Type B pancreatic cell (in vitro differentiated cells): ENCODE data around the gene RPN2. TPM values are rescaled to one million over a fixed set of nuclear protein-coding genes. Genes with fewer than 3 reads are reported as not detected.

ENCODE experiments used
- DNase-seq: peaks from one replicate; pipeline ENCODE4 v3.0.0; 2021; ENCODE audit warnings: mixed read lengths; ENCODE audit not compliant: unreplicated experiment; ENCODE audit errors: extremely low spot score
- H3K27ac Mint-ChIP-seq: 2 replicates; pipeline ENCODE4 v1.8.0; 2021; ENCODE audit warnings: mild to moderate bottlenecking, mixed read lengths
- H3K27me3 Mint-ChIP-seq: 2 replicates; pipeline ENCODE4 v1.8.0; 2021; ENCODE audit warnings: mixed read lengths
- H3K36me3 Mint-ChIP-seq: 2 replicates; pipeline ENCODE4 v1.8.0; 2021; ENCODE audit warnings: mixed read lengths
- H3K4me1 Mint-ChIP-seq: one replicate; pipeline ENCODE4 v1.8.0; 2021; ENCODE audit warnings: mixed read lengths; ENCODE audit not compliant: unreplicated experiment
- H3K4me3 Mint-ChIP-seq: 2 replicates; pipeline ENCODE4 v1.8.0; 2021; ENCODE audit warnings: mild to moderate bottlenecking, mixed read lengths
- H3K9me3 Mint-ChIP-seq: 2 replicates; pipeline ENCODE4 v1.8.0; 2021; ENCODE audit warnings: mixed read lengths
- total RNA-seq: library from RNA; stranded (reverse); gene quantifications from 2 replicates; pipeline ENCODE4 v1.2.1, GENCODE V29; 2021; ENCODE audit warnings: low replicate concordance
- TF ChIP-seq, protein P1 (sequence below): fragments of 200-600 bp; sonication (generic); conservative IDR thresholded peaks from 2 replicates; pipeline ENCODE4 v1.5.0; 2021; ENCODE audit warnings: antibody characterized with exemption, mild to moderate bottlenecking

RPN2 gene
- total RNA-seq, 1 donor from 2014 or later: 184 TPM

DNA sequence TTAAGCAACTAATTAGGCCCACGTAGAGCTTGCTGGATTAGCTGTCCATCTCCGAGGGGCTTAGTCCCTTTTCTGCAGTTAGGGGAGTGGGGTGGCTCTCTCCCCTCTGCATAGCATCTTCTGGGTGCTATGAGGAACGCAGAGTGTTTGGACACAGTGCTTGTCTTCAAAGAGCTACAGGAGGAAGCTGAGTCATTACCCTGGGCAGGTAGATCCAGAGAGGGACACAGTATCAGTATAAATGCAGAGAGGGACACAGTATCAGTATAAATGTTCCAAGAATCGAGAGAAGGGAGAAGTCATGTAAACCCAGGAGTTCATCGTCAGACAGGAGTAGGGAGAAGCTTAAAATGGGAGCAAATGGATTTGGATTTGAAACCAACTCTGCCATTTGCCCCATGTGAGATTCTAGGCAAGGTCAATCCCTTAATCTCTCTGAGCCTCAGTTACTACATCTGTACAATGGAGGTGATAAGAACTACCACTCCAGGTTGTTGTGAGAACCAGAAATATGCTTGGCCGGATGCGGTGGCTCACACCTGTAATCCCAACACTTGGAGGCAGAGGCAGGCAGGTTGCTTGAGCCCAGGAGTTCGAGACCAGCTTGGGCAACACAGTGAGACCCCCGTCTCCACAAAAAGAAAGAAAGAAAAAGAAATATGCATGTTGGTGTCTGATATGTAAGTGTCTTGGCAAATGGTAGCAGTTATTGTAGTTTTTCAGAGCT is 88.0 kb downstream of the RPN2 start:
- no peak overlapping the region for H3K27ac Mint-ChIP-seq
- H3K27me3 Mint-ChIP-seq: peaks cover 9% of the 10 kb centered on the region
- H3K4me1 Mint-ChIP-seq: no peaks in the 10 kb centered on the region
- no peak overlapping the region for H3K4me3 Mint-ChIP-seq
- H3K9me3 Mint-ChIP-seq: no peaks in the 10 kb centered on the region
- TF ChIP-seq, protein P1, sequence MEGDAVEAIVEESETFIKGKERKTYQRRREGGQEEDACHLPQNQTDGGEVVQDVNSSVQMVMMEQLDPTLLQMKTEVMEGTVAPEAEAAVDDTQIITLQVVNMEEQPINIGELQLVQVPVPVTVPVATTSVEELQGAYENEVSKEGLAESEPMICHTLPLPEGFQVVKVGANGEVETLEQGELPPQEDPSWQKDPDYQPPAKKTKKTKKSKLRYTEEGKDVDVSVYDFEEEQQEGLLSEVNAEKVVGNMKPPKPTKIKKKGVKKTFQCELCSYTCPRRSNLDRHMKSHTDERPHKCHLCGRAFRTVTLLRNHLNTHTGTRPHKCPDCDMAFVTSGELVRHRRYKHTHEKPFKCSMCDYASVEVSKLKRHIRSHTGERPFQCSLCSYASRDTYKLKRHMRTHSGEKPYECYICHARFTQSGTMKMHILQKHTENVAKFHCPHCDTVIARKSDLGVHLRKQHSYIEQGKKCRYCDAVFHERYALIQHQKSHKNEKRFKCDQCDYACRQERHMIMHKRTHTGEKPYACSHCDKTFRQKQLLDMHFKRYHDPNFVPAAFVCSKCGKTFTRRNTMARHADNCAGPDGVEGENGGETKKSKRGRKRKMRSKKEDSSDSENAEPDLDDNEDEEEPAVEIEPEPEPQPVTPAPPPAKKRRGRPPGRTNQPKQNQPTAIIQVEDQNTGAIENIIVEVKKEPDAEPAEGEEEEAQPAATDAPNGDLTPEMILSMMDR: no peak
- H3K36me3 Mint-ChIP-seq: no peaks in the 10 kb centered on the region
- DNase-seq: no peak

DNA sequence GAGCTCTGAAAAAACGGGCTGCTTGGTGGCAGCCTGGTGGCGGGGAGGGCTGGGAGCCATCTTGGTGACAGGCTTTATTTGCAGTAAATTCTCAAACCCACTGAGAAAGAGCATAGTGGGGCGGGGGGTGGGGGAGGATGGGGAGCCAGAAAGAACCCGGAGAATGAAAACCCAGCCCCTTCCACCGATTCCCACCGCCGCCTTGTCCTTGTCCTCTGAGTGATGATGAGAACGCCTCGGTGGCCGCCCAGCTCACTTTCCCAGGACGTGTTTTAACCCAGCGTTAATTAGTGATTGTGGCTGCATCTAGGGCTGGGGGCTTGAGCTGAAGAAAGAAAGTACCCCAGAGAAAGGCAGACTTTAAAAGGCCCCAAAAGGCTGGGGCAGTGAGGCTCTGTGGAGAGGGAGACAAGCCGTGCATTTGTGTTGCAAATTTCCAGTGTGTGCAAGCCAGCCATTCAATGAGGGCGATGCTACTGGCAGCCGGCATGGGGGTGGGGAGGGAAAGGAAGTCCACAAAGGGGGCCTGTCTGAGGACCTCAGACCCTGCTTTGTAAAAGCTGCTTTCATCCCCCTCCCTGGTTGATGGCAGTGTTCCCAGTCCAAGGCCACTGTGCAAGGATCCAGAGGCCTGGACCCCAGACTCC is 88.7 kb downstream of the RPN2 start:
- Mint-ChIP-seq H3K4me1 (no peaks in the 10 kb centered on the region), H3K9me3 (no peaks in the 10 kb centered on the region), H3K36me3 (no peaks in the 10 kb centered on the region), H3K27me3 (peaks cover 6% of the 10 kb centered on the region), H3K27ac (no peak overlapping the region), H3K4me3 (no peak overlapping the region)
- no peak for DNase-seq
- TF ChIP-seq, protein P1: no peak

DNA sequence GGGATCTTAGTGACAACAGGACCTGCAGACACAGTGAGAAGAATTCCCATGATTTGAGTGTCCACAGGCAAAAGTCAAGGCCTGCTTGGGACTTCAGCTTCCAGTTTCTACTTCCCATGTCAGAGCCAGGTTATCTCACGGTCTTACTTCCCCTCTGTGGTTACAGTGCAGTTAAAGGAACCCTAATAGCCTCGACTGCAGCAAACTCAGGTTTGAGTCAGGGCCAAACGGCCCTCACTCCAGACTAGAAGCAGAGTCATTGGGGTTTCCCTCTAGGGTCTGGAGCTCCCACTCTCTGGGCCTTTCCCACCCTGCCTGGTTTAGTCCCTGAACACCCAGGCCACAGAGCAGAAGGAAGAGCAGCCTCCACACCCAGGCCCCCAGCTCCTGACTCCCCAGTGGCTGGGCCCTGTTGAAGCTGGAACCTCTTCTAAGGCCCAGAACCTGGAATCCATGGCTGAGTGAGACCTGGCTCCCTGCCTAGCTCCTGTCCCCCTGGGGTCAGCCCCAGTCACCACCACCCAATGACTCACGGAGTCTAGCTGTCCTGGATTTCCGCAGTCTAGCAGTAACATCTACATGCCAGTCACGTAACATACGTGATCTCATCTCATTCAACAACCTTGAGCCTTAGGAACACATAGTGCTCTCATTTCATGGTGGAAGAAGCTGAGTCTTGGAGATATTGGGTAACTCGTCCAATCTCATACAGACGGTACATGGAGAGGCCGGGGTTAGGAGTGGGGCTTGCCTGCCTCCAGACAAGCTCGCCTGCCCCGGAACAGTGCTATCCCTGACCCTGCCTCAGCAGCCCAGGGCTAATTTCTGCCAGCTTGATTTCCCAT is 91.7 kb downstream of the RPN2 start:
- TF ChIP-seq, protein P1: no peak
- H3K27me3 Mint-ChIP-seq: peaks cover 6% of the 10 kb centered on the region
- H3K4me3 Mint-ChIP-seq: no peak overlapping the region
- H3K4me1 Mint-ChIP-seq: peaks cover 7% of the 10 kb centered on the region
- no peaks in the 10 kb centered on the region for H3K9me3 Mint-ChIP-seq
- no peaks in the 10 kb centered on the region for H3K36me3 Mint-ChIP-seq
- no peak for DNase-seq
- no peak overlapping the region for H3K27ac Mint-ChIP-seq

DNA sequence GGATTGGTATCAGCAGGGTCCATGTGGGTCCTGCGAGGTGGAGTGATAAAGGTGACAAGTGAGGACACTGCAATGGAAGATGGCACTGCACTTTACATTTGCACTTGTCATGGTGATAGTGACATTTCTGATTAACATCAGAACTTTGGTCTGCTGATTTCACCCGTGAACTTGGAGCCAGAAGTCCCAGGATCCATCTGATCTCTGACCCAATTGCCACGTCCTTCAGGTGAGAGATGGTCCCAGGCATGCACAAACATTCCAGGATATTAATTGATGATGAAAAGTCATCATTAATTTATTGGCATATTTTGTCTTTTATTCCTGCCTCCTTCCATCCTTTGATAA is 92.3 kb downstream of the RPN2 start:
- Mint-ChIP-seq H3K4me3 (no peak overlapping the region), H3K36me3 (no peaks in the 10 kb centered on the region), H3K4me1 (peaks cover 7% of the 10 kb centered on the region), H3K27me3 (peaks cover 6% of the 10 kb centered on the region), H3K27ac (no peak overlapping the region), H3K9me3 (no peaks in the 10 kb centered on the region)
- DNase-seq: no peak
- TF ChIP-seq, protein P1: no peak

DNA sequence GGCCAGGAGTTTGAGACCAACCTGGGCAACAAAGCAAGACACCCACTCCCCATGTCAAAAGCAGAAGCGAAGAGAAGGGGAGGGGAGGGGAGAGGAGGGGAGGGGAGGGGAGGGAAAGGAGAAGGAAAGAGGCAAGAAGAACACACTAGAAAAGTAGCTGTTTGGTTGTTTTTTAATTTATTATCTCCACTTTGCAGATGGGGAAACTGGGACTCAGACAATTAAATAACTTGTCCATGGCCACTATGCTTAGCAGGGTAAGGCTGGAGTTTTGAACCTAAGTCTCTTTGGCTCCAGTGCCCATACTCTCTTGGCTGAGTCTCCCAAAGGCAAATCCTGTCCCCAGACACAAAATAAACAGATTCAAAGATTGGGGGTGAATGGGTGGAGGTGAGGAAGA is 94.9 kb downstream of the RPN2 start:
- DNase-seq: no peak
- Mint-ChIP-seq H3K27ac (no peak overlapping the region), H3K4me1 (peaks cover 15% of the 10 kb centered on the region), H3K4me3 (no peak overlapping the region), H3K27me3 (no peaks in the 10 kb centered on the region), H3K36me3 (no peaks in the 10 kb centered on the region), H3K9me3 (no peaks in the 10 kb centered on the region)
- TF ChIP-seq, protein P1: no peak
